ENCODE measurements around the gene UBE2L6.

GRCh38 chr11:57598831-57599155, 31.3 kb upstream of the UBE2L6 start:
- no peak for TF ChIP-seq JUN (IDR thresholded peaks at IDR 0.05)
- TF ChIP-seq FOSL2 (IDR thresholded peaks at IDR 0.05), result no peak
- TF ChIP-seq FOSL2 (CRISPR knock-in tag; IDR thresholded peaks at IDR 0.05), result no peak
- no peak for TF ChIP-seq EP300 (IDR thresholded peaks at IDR 0.05)
- no peak for TF ChIP-seq KDM1A (IDR thresholded peaks at IDR 0.05; ENCODE audit: low read depth)
- TF ChIP-seq CTCF (IDR thresholded peaks at IDR 0.05), result no peak
- TF ChIP-seq CHD2 (IDR thresholded peaks at IDR 0.05; ENCODE audit: low read length, partially characterized antibody), result no peak
- TF ChIP-seq JUNB (IDR thresholded peaks at IDR 0.05), result no peak
- TF ChIP-seq MAFK (IDR thresholded peaks at IDR 0.05; ENCODE audit: partially characterized antibody), result no peak
- TF ChIP-seq BCL3 (IDR thresholded peaks at IDR 0.05), result no peak
- TF ChIP-seq GATA3 (IDR thresholded peaks at IDR 0.05; ENCODE audit: borderline replicate concordance), result no peak
- TF ChIP-seq RFX5 (IDR thresholded peaks at IDR 0.05), result no peak
- no peak for TF ChIP-seq CEBPB (IDR thresholded peaks at IDR 0.05)

Measured in A549 (cell line).